WTC11 (cell line): ENCODE results near the gene SHOC2. TPM values are rescaled to one million over a fixed set of nuclear protein-coding genes. Genes with fewer than 3 reads are reported as not detected.
A peak's percentile ranks its signal among the peaks of the same experiment; 100 is the strongest.

Experiments
- ATAC-seq: fragments of 200-7000 bp; cut with Tn5 transposase; 2 replicates; pipeline ENCODE4 v1.10.0; 2021; ENCODE audit warnings: mild to moderate bottlenecking, moderate library complexity
- CTCF ChIA-PET: fragments of 300-600 bp; sonication (Branson Sonifier 250); formaldehyde crosslinking; loops from one replicate; lab custom pipeline; 2021; ENCODE audit warnings: antibody characterized with exemption; lab: Charles Lee
- POLR2A ChIA-PET: fragments of 350-600 bp; sonication (Branson Sonifier 250); formaldehyde crosslinking; loops from one replicate; lab custom pipeline; 2021; ENCODE audit warnings: antibody characterized with exemption; lab: Charles Lee
- DNase-seq: peaks from one replicate; pipeline ENCODE4 v3.0.0; 2021; ENCODE audit warnings: low spot score
- H3K27ac Mint-ChIP-seq: 2 replicates; pipeline ENCODE4 v1.8.0; 2021; ENCODE audit warnings: mixed read lengths
- H3K27me3 Mint-ChIP-seq: 2 replicates; pipeline ENCODE4 v1.8.0; 2021; ENCODE audit warnings: low read depth, mild to moderate bottlenecking, moderate library complexity, mixed read lengths
- H3K36me3 Mint-ChIP-seq: 2 replicates; pipeline ENCODE4 v1.8.0; 2021; ENCODE audit warnings: mixed read lengths
- H3K4me1 Mint-ChIP-seq: 2 replicates; pipeline ENCODE4 v1.8.0; 2022; ENCODE audit warnings: mixed read lengths
- H3K4me3 Mint-ChIP-seq: 2 replicates; pipeline ENCODE4 v1.8.0; 2021; ENCODE audit warnings: mild to moderate bottlenecking, moderate library complexity, mixed read lengths
- H3K9me3 Mint-ChIP-seq: 2 replicates; pipeline ENCODE4 v1.8.0; 2021; ENCODE audit warnings: mixed read lengths
- CREM ChIP-seq: sonication (generic); formaldehyde crosslinking; IDR thresholded peaks from 2 replicates; pipeline ENCODE4 v1.8.1; 2022; ENCODE audit warnings: mild to moderate bottlenecking, missing genetic modification reagents, moderate library complexity
- CTCF ChIP-seq: fragments of 200-600 bp; IDR thresholded peaks from 2 replicates; pipeline ENCODE4 v1.8.0; 2022; ENCODE audit warnings: antibody characterized with exemption
- E2F1 ChIP-seq: sonication (generic); formaldehyde crosslinking; IDR thresholded peaks from 2 replicates; pipeline ENCODE4 v1.8.0; 2022; ENCODE audit warnings: mild to moderate bottlenecking, missing genetic modification reagents
- ESRRA ChIP-seq: sonication (generic); formaldehyde crosslinking; IDR thresholded peaks from 2 replicates; pipeline ENCODE4 v1.8.1; 2022; ENCODE audit warnings: mild to moderate bottlenecking, missing genetic modification reagents, borderline replicate concordance
- ETV6 ChIP-seq: sonication (generic); formaldehyde crosslinking; IDR thresholded peaks from 2 replicates; pipeline ENCODE4 v1.8.1; 2022; ENCODE audit warnings: mild to moderate bottlenecking, missing genetic modification reagents
- FOXP4 ChIP-seq: sonication (generic); formaldehyde crosslinking; IDR thresholded peaks from 2 replicates; pipeline ENCODE4 v1.8.0; 2022; ENCODE audit warnings: mild to moderate bottlenecking, missing genetic modification reagents
- GTF2I ChIP-seq: fragments of 250-450 bp; sonication (Bioruptor Pico); conservative IDR thresholded peaks from 2 replicates; pipeline ENCODE4 v1.4.0; 2021; ENCODE audit warnings: mild to moderate bottlenecking
- MYBL2 ChIP-seq: sonication (generic); formaldehyde crosslinking; IDR thresholded peaks from 2 replicates; pipeline ENCODE4 v1.8.1; 2023; ENCODE audit warnings: mild to moderate bottlenecking, moderate library complexity, missing genetic modification reagents
- NFE2L1 ChIP-seq: sonication (generic); formaldehyde crosslinking; IDR thresholded peaks from 2 replicates; pipeline ENCODE4 v1.8.1; 2023; ENCODE audit warnings: missing genetic modification reagents
- NR1H2 ChIP-seq: sonication (generic); formaldehyde crosslinking; IDR thresholded peaks from 2 replicates; pipeline ENCODE4 v1.9.0; 2021; ENCODE audit warnings: mild to moderate bottlenecking, moderate library complexity, missing genetic modification reagents
- NR2C2 ChIP-seq: sonication (generic); formaldehyde crosslinking; IDR thresholded peaks from 2 replicates; pipeline ENCODE4 v1.8.0; 2022; ENCODE audit warnings: mild to moderate bottlenecking, missing genetic modification reagents
- NR3C1 ChIP-seq: sonication (generic); formaldehyde crosslinking; conservative IDR thresholded peaks from 2 replicates; pipeline ENCODE4 v1.8.1; 2023; ENCODE audit warnings: low read depth, mild to moderate bottlenecking, missing genetic modification reagents
- RORB ChIP-seq: fragments of 250-450 bp; sonication (Bioruptor Pico); IDR thresholded peaks from 2 replicates; pipeline ENCODE4 v1.9.0; 2021; ENCODE audit warnings: mild to moderate bottlenecking
- SMAD3 ChIP-seq: sonication (generic); formaldehyde crosslinking; IDR thresholded peaks from 2 replicates; pipeline ENCODE4 v1.8.0; 2022; ENCODE audit warnings: missing genetic modification reagents, mild to moderate bottlenecking, borderline replicate concordance
- SOX15 ChIP-seq: fragments of 250-450 bp; sonication (Bioruptor Pico); IDR thresholded peaks from 2 replicates; pipeline ENCODE4 v1.9.0; 2021; ENCODE audit warnings: mild to moderate bottlenecking
- SP1 ChIP-seq: sonication (generic); formaldehyde crosslinking; conservative IDR thresholded peaks from 2 replicates; pipeline ENCODE4 v1.8.1; 2022; ENCODE audit warnings: missing genetic modification reagents
- STAT6 ChIP-seq: sonication (generic); formaldehyde crosslinking; conservative IDR thresholded peaks from 2 replicates; pipeline ENCODE4 v1.8.1; 2023; ENCODE audit warnings: mild to moderate bottlenecking, low read depth, missing genetic modification reagents, moderate library complexity
- ZNF532 ChIP-seq: fragments of 250-450 bp; sonication (Bioruptor Pico); IDR thresholded peaks from 2 replicates; pipeline ENCODE4 v1.9.0; 2021; ENCODE audit warnings: mild to moderate bottlenecking, borderline replicate concordance
- ZNF671 ChIP-seq: fragments of 250-450 bp; sonication (Bioruptor Pico); IDR thresholded peaks from 2 replicates; pipeline ENCODE4 v1.8.0; 2021; ENCODE audit warnings: mild to moderate bottlenecking
- total RNA-seq: library from RNA; stranded (reverse); gene quantifications from 3 replicates; pipeline ENCODE4 v1.2.3, GENCODE V29; 2021

The SHOC2 gene
- total RNA-seq, 1 experiment from 2014 or later = 21.6 TPM

GRCh38 chr10:110932505-110933180 is 13.2 kb downstream of the SHOC2 start:
- H3K27me3 Mint-ChIP-seq = no peaks in the 10 kb centered on the region
- CTCF ChIA-PET = no interaction called here
- POLR2A ChIA-PET = interaction anchor here (1.2 kb wide), 1 partner anchor 14 kb away, joined by 3 read pairs; the partner anchor contains the start of gene BBIP1
- H3K4me1 Mint-ChIP-seq = peaks cover 5% of the 10 kb centered on the region; the same call in 1 of the 2 replicates
- no peaks in the 10 kb centered on the region; the same call in 1 of the 2 replicates for H3K9me3 Mint-ChIP-seq
- DNase-seq = no peak
- no peak overlapping the region; the same call in 1 of the 2 replicates for H3K27ac Mint-ChIP-seq
- ATAC-seq = no peak
- no peaks in the 10 kb centered on the region for H3K36me3 Mint-ChIP-seq
- H3K4me3 Mint-ChIP-seq = no peak overlapping the region
- TF ChIP-seq ZNF671 (no peak), SOX15 (CRISPR knock-in tag) (no peak), NR3C1 (CRISPR knock-in tag) (no peak), SP1 (no peak), E2F1 (CRISPR knock-in tag) (no peak), ESRRA (no peak), RORB (CRISPR knock-in tag) (no peak), ETV6 (no peak), ZNF532 (CRISPR knock-in tag) (no peak), NFE2L1 (CRISPR knock-in tag) (no peak), GTF2I (CRISPR knock-in tag) (no peak), SMAD3 (CRISPR knock-in tag) (no peak), NR2C2 (CRISPR knock-in tag) (no peak), MYBL2 (no peak), CTCF (no peak), CREM (CRISPR knock-in tag) (no peak), NR1H2 (CRISPR knock-in tag) (no peak)
- TF ChIP-seq, all 79 proteins: peak for 0

GRCh38 chr10:110936757-110937156 is 17.4 kb downstream of the SHOC2 start:
- H3K4me3 Mint-ChIP-seq = no peak overlapping the region
- ChIA-PET CTCF (interaction anchor here (1.2 kb wide), 1 partner anchor 133 kb away, joined by 5 read pairs; no protein-coding TSS in a partner anchor), POLR2A (no interaction called here)
- H3K4me1 Mint-ChIP-seq = peaks cover 5% of the 10 kb centered on the region
- H3K27me3 Mint-ChIP-seq = no peaks in the 10 kb centered on the region
- H3K9me3 Mint-ChIP-seq = no peaks in the 10 kb centered on the region; the same call in 1 of the 2 replicates
- ATAC-seq = no peak
- H3K36me3 Mint-ChIP-seq = no peaks in the 10 kb centered on the region; the same call in 1 of the 2 replicates
- TF ChIP-seq STAT6 (no peak), E2F1 (CRISPR knock-in tag) (no peak), FOXP4 (CRISPR knock-in tag) (no peak), RORB (CRISPR knock-in tag) (no peak)
- no peak for DNase-seq
- H3K27ac Mint-ChIP-seq = peak overlapping the region; percentile 44; the same call in 1 of the 2 replicates
